ENCODE results near the gene KRTAP5-2. TPM values are rescaled to one million over a fixed set of nuclear protein-coding genes. Genes with fewer than 3 reads are reported as not detected.
"Not testable (repeated sequence)": the region's sequence is repeated elsewhere in the genome, so short reads cannot be mapped to it uniquely, and the experiment has no call there.

KRTAP5-2 gene, protein sequence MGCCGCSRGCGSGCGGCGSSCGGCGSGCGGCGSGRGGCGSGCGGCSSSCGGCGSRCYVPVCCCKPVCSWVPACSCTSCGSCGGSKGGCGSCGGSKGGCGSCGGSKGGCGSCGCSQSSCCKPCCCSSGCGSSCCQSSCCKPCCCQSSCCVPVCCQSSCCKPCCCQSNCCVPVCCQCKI
- not detected for total RNA-seq

DNA sequence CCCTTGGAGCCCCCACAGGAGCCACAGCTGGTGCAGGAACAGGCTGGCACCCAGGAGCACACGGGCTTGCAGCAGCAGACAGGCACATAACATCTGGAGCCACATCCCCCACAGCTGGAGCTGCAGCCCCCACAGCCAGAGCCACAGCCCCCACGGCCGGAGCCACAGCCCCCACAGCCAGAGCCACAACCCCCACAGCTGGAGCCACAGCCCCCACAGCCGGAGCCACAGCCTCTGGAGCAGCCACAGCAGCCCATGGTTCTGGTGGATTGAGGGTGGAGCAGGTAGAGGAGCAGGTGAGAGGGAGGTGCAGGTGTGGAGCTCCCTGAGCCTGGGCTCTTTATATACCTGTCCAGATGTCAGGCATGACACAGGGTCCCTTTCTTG lies at the start of gene KRTAP5-2:
Gene KRTAP5-2 (minus strand): TSS at position 301 of the 387 bp plus-strand sequence. CDS start 44 bp downstream, at position 257.
- Histone ChIP-seq H3K27ac (no peak within 1 kb of the TSS), H3K27me3 (peaks cover 71% of the 10 kb centered on the region), H3K4me3 (no peak within 1 kb of the TSS), H3K36me3 (no peaks in the 10 kb centered on the region), H3K4me1 (no peaks in the 10 kb centered on the region), H3K9me3 (no peaks in the 10 kb centered on the region)
- TF ChIP-seq EP300 (IDR thresholded peaks at IDR 0.05) (no peak), POLR2AphosphoS5 (IDR thresholded peaks at IDR 0.05) (no peak), POLR2A (IDR thresholded peaks at IDR 0.05) (no peak)
- TF ChIP-seq, protein P1, sequence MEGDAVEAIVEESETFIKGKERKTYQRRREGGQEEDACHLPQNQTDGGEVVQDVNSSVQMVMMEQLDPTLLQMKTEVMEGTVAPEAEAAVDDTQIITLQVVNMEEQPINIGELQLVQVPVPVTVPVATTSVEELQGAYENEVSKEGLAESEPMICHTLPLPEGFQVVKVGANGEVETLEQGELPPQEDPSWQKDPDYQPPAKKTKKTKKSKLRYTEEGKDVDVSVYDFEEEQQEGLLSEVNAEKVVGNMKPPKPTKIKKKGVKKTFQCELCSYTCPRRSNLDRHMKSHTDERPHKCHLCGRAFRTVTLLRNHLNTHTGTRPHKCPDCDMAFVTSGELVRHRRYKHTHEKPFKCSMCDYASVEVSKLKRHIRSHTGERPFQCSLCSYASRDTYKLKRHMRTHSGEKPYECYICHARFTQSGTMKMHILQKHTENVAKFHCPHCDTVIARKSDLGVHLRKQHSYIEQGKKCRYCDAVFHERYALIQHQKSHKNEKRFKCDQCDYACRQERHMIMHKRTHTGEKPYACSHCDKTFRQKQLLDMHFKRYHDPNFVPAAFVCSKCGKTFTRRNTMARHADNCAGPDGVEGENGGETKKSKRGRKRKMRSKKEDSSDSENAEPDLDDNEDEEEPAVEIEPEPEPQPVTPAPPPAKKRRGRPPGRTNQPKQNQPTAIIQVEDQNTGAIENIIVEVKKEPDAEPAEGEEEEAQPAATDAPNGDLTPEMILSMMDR (IDR thresholded peaks at IDR 0.05), result no peak
- WGBS, 2 donors (ENCODE audit: low coverage in 1 of 2), result no CpG with 5 or more reads among the region's 4 CpGs
- ATAC-seq, result no peak

DNA sequence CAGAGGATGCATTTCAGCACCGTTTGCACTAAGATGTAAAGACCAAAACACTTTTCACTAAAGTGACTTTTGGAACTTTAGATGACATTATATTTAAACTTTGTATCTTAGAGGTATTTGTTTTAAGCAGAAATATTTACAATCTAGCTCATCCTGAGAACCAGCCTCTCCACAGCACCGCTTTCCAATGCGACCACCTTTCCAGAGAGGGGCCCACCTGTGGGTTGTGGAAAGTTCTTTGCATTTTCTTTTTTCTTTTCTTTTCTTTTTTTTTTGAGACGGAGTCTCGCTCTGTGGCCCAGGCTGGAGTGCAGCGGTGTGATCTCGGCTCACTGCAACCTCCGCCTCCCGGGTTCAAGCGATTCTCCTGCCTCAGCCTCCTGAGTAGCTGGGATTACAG lies 48.4 kb upstream of the KRTAP5-2 start:
- not testable (repeated sequence) for H3K4me1 ChIP-seq, H3K27ac ChIP-seq, H3K36me3 ChIP-seq, H3K4me3 ChIP-seq, ATAC-seq, H3K9me3 ChIP-seq
- 69 to 76% methylated on average over 2 to 8 of the region's 10 CpGs for WGBS, 2 donors (ENCODE audit: low coverage in 1 of 2)
- H3K27me3 ChIP-seq, result peaks cover 21% of the 10 kb centered on the region

DNA sequence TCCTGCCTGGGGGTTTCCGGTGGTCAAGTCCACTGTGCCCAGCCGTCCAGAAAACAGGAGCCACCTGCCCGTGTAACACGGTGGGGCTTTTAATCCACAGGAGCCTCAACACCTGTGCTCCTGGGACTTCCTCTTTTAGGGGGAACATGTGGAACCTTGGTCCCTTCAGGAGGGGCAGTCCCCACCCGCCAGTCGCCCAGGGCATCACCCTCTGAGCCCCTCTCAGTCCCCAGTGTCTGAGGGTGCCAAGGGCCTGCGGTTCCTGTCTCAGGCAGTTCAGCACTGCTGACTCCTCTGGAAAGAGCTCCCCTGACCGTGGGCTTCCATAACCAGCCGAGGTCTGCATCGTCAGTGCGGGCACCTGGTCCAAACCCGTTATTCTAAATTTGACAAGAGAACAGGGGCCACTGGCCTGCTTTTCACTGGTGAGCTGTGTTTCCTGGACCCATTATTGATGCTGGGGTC lies 47.3 kb upstream of the KRTAP5-2 start:
- TF ChIP-seq, protein P1 (IDR thresholded peaks at IDR 0.05), result no peak
- TF ChIP-seq EP300 (IDR thresholded peaks at IDR 0.05) (no peak), POLR2AphosphoS5 (IDR thresholded peaks at IDR 0.05) (no peak), POLR2A (IDR thresholded peaks at IDR 0.05) (no peak)
- H3K27me3 ChIP-seq, result peaks cover 32% of the 10 kb centered on the region
- H3K36me3 ChIP-seq, result no peaks in the 10 kb centered on the region
- no peaks in the 10 kb centered on the region for H3K4me1 ChIP-seq
- 80% methylated on average over 8 of the region's 12 CpGs; no CpG with 5 or more reads in 1 of the 2 donors for WGBS, 2 donors (ENCODE audit: low coverage in 1 of 2)
- no peak overlapping the region for H3K4me3 ChIP-seq
- ATAC-seq, result no peak
- H3K27ac ChIP-seq, result no peak overlapping the region
- no peaks in the 10 kb centered on the region for H3K9me3 ChIP-seq

DNA sequence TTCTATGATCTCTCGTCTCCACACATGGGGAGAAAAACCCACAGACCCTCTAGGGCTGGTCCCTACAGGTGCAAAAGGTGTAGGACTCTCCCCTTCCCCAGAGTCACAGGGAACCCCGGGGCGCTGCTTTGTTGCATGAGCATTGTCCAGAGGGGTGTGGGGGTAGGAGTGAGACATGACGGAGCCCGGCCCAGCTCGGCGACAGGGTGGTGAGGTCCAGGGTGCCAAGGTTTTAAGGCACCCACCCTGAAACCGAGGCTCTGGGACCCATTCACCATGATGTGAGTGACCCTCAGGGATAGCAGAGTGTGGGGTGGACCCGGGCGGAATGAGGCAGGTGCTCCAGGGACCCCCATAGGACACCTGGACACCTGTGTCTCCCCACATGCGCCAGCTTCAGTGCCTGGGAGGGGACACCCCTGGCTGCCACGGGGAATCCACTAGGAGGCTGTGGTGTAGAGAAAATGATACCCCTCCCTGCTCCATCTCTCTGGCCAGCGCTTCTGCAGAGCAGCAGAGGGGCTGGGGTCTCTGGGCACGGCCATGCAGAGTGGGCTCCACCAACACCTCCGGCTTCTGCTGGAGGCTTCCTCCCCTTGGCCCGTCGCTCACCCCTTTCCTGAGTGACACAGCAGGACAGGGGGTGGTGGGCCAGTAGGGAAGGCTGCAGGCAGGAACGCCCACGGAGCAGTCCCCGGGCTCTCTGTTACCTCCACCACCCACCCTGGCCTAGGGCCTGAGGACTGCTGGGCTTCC lies 46.7 kb upstream of the KRTAP5-2 start:
- Histone ChIP-seq H3K4me3 (no peak overlapping the region), H3K36me3 (no peaks in the 10 kb centered on the region), H3K27ac (no peak overlapping the region), H3K9me3 (no peaks in the 10 kb centered on the region), H3K4me1 (no peaks in the 10 kb centered on the region), H3K27me3 (peaks cover 38% of the 10 kb centered on the region)
- WGBS, 2 donors (ENCODE audit: low coverage in 1 of 2), result no CpG with 5 or more reads among the region's 20 CpGs
- TF ChIP-seq POLR2AphosphoS5 (IDR thresholded peaks at IDR 0.05) (no peak), POLR2A (IDR thresholded peaks at IDR 0.05) (no peak), EP300 (IDR thresholded peaks at IDR 0.05) (no peak)
- TF ChIP-seq, protein P1 (IDR thresholded peaks at IDR 0.05), result no peak
- no peak for ATAC-seq

DNA sequence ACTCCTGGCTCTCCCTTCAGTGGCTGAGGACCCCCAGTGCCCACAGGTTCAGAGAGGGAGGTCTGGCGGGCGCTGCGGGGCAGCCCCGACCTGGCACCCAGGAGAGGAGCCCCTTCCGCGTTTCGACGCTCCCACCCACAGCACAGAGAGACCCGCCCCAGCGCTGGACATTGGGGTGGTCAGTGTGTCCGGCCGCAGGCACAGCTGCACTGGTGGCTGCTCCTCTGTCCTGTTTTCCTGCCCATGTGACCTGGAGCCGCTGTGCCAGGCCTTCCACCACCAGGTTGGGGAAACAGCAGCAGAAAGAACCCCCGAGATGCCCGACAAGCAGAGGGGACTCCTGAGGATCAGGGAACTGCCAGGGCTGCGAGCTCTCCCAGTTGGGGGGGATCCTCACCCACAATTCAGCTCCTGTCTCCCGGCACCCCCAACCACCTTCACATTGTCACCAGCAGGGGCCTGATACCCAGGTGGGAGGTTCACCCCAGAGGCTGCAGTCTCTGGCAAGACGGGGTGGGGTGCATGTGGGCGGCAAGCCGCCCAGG lies 45.1 kb upstream of the KRTAP5-2 start:
- no peak overlapping the region for H3K4me3 ChIP-seq
- TF ChIP-seq EP300 (IDR thresholded peaks at IDR 0.05), result no peak
- TF ChIP-seq POLR2A (IDR thresholded peaks at IDR 0.05), result no peak
- TF ChIP-seq, protein P1 (IDR thresholded peaks at IDR 0.05), result no peak
- no peak for TF ChIP-seq POLR2AphosphoS5 (IDR thresholded peaks at IDR 0.05)
- H3K4me1 ChIP-seq, result no peaks in the 10 kb centered on the region
- WGBS, 2 donors (ENCODE audit: low coverage in 1 of 2), result 85 to 100% methylated on average over 1 to 3 of the region's 20 CpGs
- no peak overlapping the region for H3K27ac ChIP-seq
- ATAC-seq, result no peak
- H3K27me3 ChIP-seq, result peaks cover 54% of the 10 kb centered on the region
- no peaks in the 10 kb centered on the region for H3K36me3 ChIP-seq
- no peaks in the 10 kb centered on the region for H3K9me3 ChIP-seq
